ENCODE data around the gene SMARCC2. TPM values are rescaled to one million over a fixed set of nuclear protein-coding genes. Genes with fewer than 3 reads are reported as not detected.

Gene SMARCC2
- total and polyA plus RNA-seq, 11 donors, result 21.4 to 83.5 (median 65.9) TPM

DNA sequence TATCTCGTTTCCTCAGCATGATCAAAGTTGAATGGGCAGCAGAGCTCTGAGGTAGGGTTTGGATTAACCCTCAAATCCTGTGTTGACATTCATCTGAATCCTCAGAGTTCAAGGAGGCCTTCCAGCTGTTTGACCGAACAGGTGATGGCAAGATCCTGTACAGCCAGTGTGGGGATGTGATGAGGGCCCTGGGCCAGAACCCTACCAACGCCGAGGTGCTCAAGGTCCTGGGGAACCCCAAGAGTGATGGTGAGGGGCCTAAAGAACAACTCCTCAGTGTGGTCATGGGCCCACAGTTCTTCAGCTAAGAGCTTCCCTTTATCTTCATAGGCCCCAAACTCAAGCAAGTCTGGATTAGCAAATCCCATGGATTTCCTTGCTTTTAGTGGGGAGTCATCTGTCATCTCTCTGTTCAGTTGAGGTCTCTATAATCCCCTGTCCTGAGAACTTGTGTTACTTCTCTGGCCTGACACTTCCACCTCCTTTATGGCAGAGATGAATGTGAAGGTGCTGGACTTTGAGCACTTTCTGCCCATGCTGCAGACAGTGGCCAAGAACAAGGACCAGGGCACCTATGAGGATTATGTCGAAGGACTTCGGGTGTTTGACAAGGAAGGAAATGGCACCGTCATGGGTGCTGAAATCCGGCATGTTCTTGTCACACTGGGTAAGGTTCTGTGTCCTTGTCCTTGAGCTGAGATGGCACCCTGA is 29.6 kb downstream of the SMARCC2 start:
- 3 to 13% (median 6%) methylated on average over 8 of the region's 8 CpGs for WGBS, 4 donors
- H3K4me3 ChIP-seq, result peak overlapping the region; percentile 62 to 98 (median 90)
- no peak for TF ChIP-seq POLR2A (IDR thresholded peaks at IDR 0.05)
- TF ChIP-seq, protein P1, sequence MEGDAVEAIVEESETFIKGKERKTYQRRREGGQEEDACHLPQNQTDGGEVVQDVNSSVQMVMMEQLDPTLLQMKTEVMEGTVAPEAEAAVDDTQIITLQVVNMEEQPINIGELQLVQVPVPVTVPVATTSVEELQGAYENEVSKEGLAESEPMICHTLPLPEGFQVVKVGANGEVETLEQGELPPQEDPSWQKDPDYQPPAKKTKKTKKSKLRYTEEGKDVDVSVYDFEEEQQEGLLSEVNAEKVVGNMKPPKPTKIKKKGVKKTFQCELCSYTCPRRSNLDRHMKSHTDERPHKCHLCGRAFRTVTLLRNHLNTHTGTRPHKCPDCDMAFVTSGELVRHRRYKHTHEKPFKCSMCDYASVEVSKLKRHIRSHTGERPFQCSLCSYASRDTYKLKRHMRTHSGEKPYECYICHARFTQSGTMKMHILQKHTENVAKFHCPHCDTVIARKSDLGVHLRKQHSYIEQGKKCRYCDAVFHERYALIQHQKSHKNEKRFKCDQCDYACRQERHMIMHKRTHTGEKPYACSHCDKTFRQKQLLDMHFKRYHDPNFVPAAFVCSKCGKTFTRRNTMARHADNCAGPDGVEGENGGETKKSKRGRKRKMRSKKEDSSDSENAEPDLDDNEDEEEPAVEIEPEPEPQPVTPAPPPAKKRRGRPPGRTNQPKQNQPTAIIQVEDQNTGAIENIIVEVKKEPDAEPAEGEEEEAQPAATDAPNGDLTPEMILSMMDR (IDR thresholded peaks at IDR 0.05), result no peak
- peak overlapping the region; percentile 92 to 99 (median 98) for H3K27ac ChIP-seq
- no peaks in the 10 kb centered on the region for H3K27me3 ChIP-seq
- intact Hi-C loops (cut with DNase I), result loop anchor here in 9 of 10 donors (2.0 to 5.0 kb wide), 5 partner anchors 29 to 42 kb away; partner anchors contain the start of genes ZC3H10 (in 6 of the 9), RPL41 (in 3 of the 9) and SMARCC2 (in 1 of the 9)
- ATAC-seq, result no peak
- peaks cover 4 to 45% (median 34%) of the 10 kb centered on the region in 12 donors for H3K4me1 ChIP-seq
- H3K36me3 ChIP-seq, result peaks cover 0 to 55% (median 53%) of the 10 kb centered on the region in 9 donors
- no peak for DNase-seq
- no peaks in the 10 kb centered on the region for H3K9me3 ChIP-seq

GRCh38 chr12:56158926-56159461 is 30.3 kb downstream of the SMARCC2 start:
- no peaks in the 10 kb centered on the region for H3K27me3 ChIP-seq
- H3K4me1 ChIP-seq, result peaks cover 4 to 45% (median 34%) of the 10 kb centered on the region in 12 donors
- H3K4me3 ChIP-seq, result peak overlapping the region; percentile 62 to 98 (median 90)
- peak; percentile 70 to 81 for TF ChIP-seq POLR2A (IDR thresholded peaks at IDR 0.05)
- TF ChIP-seq, protein P1 (IDR thresholded peaks at IDR 0.05), result no peak
- WGBS, 4 donors, result 0 to 1% (median 0%) methylated on average over 6 of the region's 6 CpGs
- DNase-seq, result peak; percentile 86 to 93 (median 88)
- peaks cover 0 to 49% (median 47%) of the 10 kb centered on the region in 9 donors for H3K36me3 ChIP-seq
- H3K27ac ChIP-seq, result peak overlapping the region; percentile 92 to 99 (median 98)
- intact Hi-C loops (cut with DNase I), result loop anchor here in 9 of 10 donors (1.0 to 5.0 kb wide), 7 partner anchors 30 to 42 kb away; partner anchors contain the start of genes ZC3H10 (in 6 of the 9), RPL41 (in 3 of the 9), ESYT1 (in 1 of the 9) and SMARCC2 (in 1 of the 9)
- peak; percentile 74 to 83 (median 78) for ATAC-seq
- no peaks in the 10 kb centered on the region for H3K9me3 ChIP-seq

GRCh38 chr12:56158029-56158925 is 31.0 kb downstream of the SMARCC2 start, which contains the start of gene MYL6:
Gene MYL6, plus strand, starts transcription at chr12:56158359. Its CDS starts 43 bp downstream, at chr12:56158402.
- Histone ChIP-seq H3K27me3 (no peaks in the 10 kb centered on the region), H3K4me3 (peak within 1 kb of the TSS; percentile 62 to 98 (median 90)), H3K36me3 (peaks cover 0 to 42% (median 39%) of the 10 kb centered on the region in 9 donors), H3K4me1 (peaks cover 4 to 48% (median 37%) of the 10 kb centered on the region in 12 donors), H3K9me3 (no peaks in the 10 kb centered on the region), H3K27ac (peak within 1 kb of the TSS; percentile 92 to 99 (median 98))
- 0 to 1% (median 0%) methylated on average over 21 to 30 of the region's 30 CpGs for WGBS, 4 donors
- DNase-seq (peak; percentile 92 to 98 (median 98)), ATAC-seq (peak; percentile 88 to 92 (median 90))
- intact Hi-C loops (cut with DNase I), result loop anchor here in 9 of 10 donors (1.0 to 5.0 kb wide), 7 partner anchors 30 to 41 kb away; partner anchors contain the start of genes ZC3H10 (in 6 of the 9), RPL41 (in 3 of the 9), ESYT1 (in 1 of the 9) and SMARCC2 (in 1 of the 9)
- TF ChIP-seq, protein P1 (IDR thresholded peaks at IDR 0.05), result no peak
- peak; percentile 99 for TF ChIP-seq POLR2A (IDR thresholded peaks at IDR 0.05)

All from heart left ventricle (tissue), 16 donors.